Fibroblast of lung (primary cell): ENCODE measurements around the gene FBH1.

Experiments used
- EZH2 ChIP-seq: IDR thresholded peaks from 2 replicates; pipeline ENCODE4 v1.5.1; 2012; ENCODE audit warnings: low read length, control low read depth, mild to moderate bottlenecking; ENCODE audit errors: missing control alignments
- TF ChIP-seq, protein P1 (sequence below), 2 donors: IDR thresholded peaks in 1 of 2; conservative IDR thresholded peaks in 1 of 2; 1 replicate in 1 of 2; 2 replicates in 1 of 2; pipeline ENCODE4 v1.5.1; 2011 to 2012; ENCODE audit warnings: low read length in 2 of 2, control low read depth in 1 of 2, inconsistent platforms in 1 of 2, low read depth in 1 of 2, mild to moderate bottlenecking in 1 of 2

DNA sequence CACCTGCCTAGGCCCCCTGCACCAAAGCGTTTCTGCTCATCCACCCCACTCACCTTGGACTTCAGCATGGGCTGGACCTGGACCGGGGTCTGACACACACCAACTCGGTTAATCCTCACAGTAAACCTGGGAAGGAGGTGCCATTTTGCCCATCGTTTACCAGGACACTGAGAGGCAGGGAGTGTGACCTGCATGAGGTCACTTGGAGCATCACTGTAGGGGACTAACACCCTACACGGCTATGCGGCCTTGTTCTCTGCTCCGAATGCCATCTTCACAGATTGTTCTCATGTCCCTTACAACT, 33.4 kb upstream of the FBH1 start:
- TF ChIP-seq, protein P1, sequence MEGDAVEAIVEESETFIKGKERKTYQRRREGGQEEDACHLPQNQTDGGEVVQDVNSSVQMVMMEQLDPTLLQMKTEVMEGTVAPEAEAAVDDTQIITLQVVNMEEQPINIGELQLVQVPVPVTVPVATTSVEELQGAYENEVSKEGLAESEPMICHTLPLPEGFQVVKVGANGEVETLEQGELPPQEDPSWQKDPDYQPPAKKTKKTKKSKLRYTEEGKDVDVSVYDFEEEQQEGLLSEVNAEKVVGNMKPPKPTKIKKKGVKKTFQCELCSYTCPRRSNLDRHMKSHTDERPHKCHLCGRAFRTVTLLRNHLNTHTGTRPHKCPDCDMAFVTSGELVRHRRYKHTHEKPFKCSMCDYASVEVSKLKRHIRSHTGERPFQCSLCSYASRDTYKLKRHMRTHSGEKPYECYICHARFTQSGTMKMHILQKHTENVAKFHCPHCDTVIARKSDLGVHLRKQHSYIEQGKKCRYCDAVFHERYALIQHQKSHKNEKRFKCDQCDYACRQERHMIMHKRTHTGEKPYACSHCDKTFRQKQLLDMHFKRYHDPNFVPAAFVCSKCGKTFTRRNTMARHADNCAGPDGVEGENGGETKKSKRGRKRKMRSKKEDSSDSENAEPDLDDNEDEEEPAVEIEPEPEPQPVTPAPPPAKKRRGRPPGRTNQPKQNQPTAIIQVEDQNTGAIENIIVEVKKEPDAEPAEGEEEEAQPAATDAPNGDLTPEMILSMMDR (conservative IDR thresholded peaks at IDR 0.05 in 1 of 2, IDR thresholded peaks at IDR 0.05 in 1 of 2; ENCODE audit: low read depth in 1 of 2, low read length in 2 of 2) = no peak
- TF ChIP-seq EZH2 = no peak
